Activated effector memory CD4-positive, alpha-beta T cell treated with anti-CD3 and anti-CD28 coated beads, Interleukin-2, amount 50 U/mL, for 16 hours (primary cell): ENCODE data around the gene EPB41L1.

Source experiments
- DNase-seq: peaks from one replicate; pipeline ENCODE4 v3.0.0-alpha.2; 2020

EPB41L1 gene

GRCh38 chr20:36154700-36155628 is at the start of gene EPB41L1:
Gene EPB41L1 (plus strand): TSS chr20:36154740. CDS start chr20:36173778, 19,038 bp downstream.
- no peak for DNase-seq

DNA sequence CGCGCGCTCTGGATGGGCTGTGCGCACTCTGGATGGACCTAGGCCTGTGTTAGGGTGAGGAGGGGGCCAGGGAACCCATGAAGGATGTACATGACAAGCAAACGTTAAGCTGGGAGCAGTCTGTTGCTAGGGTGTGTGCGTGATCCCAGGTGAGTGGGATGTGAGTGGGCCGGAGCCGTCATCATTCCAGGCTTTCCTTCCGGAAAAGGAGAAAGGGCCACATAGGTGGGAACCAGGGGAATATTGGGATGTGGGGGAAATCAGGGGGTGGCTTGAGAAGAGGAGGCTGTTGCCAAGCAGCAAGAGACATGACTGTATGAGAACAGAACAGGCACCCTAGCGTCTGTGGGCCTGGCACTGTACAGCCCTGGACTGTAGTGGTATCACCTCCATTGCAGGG is 49.7 kb upstream of the EPB41L1 start:
- DNase-seq: no peak

DNA sequence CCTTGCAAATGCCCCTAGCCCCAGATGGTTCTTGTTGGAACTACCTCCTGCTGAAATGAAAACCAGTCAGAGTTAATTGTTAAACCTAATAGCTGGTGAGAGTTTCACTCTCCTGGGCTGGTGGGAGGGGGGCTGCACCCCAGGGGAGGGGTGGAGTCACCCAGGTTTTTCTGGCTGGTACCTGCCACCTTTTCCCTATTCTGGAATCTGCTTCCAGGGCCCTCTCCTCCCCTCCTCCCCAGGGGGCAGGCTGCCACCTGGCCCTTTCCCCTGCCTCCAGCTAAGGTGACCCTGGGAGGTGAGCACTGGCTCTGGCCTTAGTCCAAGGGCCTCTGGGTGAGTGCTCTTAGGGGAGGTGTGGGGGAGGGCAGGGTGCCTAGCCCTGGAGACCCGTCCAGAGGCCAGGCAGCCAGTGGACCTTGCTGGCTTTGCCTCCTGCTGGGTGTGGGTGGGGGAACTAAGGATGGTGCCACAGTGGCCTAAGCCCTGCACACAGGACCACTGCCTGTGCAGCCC is 48.8 kb upstream of the EPB41L1 start:
- DNase-seq: no peak

DNA sequence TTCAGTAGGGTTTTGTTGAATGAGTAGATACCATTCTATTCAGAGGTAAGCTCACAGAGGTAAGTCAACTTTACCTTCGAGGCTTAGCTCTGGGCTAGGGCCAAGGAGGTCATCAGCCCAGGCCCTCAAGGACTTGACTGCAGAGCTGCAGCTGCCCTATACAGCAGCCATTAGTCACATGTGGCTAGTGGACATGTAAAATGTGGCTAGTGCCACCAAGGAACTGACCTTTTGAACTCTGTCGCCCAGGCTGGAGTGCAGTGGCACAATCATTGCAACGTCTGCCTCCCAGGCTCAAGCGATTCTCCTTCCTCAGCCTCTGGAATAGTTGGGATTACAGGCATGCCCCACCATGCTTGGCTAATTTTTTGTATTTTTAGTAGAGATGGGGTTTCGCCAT is 47.9 kb upstream of the EPB41L1 start:
- DNase-seq: no peak

GRCh38 chr20:36107881-36108280 is 46.7 kb upstream of the EPB41L1 start:
- no peak for DNase-seq

- no peak for DNase-seq
Measured at GRCh38 chr20:36109251-36109947, 45.1 kb upstream of the EPB41L1 start.

- DNase-seq: no peak
Measured at GRCh38 chr20:36110994-36111393, 43.5 kb upstream of the EPB41L1 start.

- no peak for DNase-seq
Measured at GRCh38 chr20:36112112-36112511, 42.4 kb upstream of the EPB41L1 start.

DNA sequence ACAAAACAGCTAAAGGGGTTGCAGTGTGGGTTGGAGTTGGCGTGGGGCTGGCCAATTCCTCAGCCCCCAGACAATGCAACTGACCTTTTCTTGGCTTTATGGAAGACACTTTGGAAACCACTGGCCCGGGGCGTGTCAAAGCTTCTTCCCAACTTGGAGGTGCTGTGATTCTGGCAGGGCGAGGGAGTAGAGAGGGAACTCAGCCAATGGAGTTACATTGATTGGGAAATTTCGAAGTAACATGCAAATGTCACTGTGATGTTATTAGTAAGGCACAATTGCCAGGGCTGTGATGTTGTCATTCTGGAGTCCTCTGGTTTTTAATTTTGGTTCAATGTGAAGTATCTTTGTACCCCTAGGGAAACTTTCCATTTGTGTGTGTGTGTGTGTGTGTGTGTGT is 41.5 kb upstream of the EPB41L1 start:
- DNase-seq: no peak

DNA sequence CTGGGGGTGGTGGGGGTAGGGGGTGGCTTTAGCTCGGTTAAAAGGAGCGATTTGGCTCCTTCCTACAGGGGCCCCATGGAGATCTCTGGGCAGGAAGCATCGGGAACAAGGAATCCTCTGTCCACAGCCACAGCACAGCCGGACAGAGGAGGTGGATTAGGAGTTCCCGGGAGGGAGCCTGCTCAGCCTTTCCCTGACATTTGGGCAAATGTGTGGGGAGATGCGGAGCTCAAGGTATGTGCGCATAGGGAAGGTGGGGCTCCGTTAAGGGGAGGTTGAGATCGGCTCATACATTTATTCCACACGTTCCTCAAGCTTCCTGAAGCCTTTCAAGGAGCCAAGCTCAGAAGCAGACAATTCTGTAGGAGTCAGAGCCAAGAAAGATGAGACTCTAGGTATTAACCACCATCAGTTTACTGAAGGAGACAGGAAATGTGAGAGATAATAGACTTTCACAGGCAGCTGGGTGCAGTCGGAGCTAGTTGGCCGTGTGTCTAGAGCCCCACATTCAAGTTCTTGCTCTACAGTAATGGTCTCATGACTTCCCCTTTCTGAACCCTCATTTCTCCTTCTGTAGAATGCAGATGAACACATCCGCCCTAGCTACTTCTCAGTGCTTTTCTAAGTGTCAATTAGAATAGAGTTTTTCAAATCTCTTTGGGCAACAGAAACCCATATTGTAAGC is 40.8 kb upstream of the EPB41L1 start:
- no peak for DNase-seq

GRCh38 chr20:36114707-36115106 is 39.8 kb upstream of the EPB41L1 start:
- no peak for DNase-seq

- DNase-seq: no peak
Measured at GRCh38 chr20:36115925-36116324, 38.6 kb upstream of the EPB41L1 start.

GRCh38 chr20:36116807-36117441 is 37.6 kb upstream of the EPB41L1 start:
- DNase-seq: no peak

DNA sequence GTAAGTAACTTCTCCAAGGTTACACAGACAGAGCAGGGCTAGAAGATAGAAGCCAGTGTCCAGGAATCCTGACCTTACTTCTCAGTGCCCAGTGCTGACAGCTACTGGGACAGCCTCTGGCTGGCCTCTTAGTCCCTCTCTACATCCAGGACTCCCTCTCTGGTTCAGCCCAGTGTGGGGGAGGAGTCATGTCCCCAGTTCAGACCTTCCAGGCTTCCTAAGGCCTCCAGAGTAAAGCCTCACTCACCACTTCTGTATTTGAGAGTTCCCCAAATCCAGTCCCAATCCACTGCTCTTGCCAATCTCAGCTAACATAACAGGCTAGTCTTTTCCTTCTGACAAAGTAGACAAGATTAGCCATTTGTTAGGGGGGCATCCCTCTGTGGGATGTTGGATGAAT is 36.9 kb upstream of the EPB41L1 start:
- DNase-seq: no peak

GRCh38 chr20:36118371-36118770 is 36.2 kb upstream of the EPB41L1 start:
- no peak for DNase-seq

GRCh38 chr20:36119537-36119936 is 35.0 kb upstream of the EPB41L1 start:
- DNase-seq: no peak

DNA sequence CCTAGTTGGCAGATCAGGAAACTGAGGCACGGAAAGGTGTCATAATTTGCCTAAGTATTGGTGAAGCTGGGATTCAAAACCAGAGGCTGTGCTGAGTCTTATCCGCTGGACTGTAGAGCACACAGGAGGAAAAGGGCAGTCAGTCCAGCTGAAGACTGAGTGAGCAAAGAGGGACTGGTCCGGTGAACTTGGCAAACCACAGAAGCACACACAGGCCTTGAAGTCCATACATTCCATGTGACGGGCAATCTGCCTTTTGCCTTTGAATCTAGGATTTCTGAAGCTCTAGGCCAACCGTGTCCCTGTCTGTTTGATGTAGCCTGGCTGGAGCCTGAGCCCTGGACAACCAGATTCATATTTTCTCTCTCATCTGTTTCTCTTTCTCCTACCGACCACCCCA is 34.3 kb upstream of the EPB41L1 start:
- no peak for DNase-seq

GRCh38 chr20:36120991-36121390 is 33.5 kb upstream of the EPB41L1 start:
- DNase-seq: no peak

DNA sequence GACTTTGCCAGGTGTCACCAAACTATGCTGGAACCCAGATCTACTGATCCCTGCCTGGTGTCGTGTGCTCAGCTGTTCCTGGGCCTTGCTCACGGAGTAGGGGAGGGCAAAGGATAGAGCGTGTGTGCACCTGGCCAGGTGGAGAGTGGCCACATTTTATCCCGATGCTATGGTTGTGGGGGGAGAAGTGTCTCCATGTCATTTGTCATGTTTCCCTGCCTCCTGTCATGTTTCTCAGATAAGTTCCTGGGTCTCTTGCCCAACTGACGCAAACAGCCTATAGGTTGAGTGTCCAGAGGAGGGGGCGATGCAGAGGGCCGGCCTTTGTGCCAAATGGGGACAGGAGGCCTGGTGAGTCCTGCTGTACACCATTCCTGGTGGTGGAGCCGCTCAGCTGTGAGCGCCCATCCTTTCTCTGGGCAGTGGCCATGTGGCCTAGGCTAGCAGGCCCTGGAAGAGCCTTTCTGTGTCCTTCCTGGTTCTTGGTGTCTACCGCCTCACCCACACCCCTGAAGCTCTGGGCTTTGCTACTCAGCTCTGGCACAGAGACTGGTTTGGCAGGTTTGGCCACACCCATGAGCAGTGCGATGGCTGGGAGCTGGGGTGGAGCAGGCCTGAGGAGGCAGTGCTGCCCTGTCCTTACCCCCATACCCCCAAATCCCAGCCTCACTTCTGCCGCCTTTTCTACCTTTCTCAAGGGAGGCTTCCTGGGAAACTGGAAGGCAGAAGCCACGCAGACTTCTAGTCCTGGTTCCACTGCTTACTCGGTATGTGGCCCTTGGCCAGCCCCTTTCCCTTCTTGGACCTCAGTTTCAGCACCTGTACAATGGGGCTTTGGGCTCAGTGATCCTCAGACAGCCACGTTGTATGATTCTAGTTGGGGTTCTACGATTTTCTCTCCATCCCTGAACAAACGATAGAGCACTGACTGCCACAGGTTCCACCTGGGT is 32.3 kb upstream of the EPB41L1 start:
- DNase-seq: no peak

- DNase-seq: no peak
Measured at GRCh38 chr20:36122931-36123288, 31.6 kb upstream of the EPB41L1 start.

GRCh38 chr20:36125097-36125496 is 29.4 kb upstream of the EPB41L1 start:
- no peak for DNase-seq
